T-helper 2 cell (primary cell): Measurements from ENCODE around the gene CD300A.

ENCODE experiments used
- DNase-seq, 5 experiments: peaks; one replicate each; pipeline versions ENCODE4 v3.0.0 to v3.0.0-alpha.2; 2012 to 2022

CD300A gene

DNA sequence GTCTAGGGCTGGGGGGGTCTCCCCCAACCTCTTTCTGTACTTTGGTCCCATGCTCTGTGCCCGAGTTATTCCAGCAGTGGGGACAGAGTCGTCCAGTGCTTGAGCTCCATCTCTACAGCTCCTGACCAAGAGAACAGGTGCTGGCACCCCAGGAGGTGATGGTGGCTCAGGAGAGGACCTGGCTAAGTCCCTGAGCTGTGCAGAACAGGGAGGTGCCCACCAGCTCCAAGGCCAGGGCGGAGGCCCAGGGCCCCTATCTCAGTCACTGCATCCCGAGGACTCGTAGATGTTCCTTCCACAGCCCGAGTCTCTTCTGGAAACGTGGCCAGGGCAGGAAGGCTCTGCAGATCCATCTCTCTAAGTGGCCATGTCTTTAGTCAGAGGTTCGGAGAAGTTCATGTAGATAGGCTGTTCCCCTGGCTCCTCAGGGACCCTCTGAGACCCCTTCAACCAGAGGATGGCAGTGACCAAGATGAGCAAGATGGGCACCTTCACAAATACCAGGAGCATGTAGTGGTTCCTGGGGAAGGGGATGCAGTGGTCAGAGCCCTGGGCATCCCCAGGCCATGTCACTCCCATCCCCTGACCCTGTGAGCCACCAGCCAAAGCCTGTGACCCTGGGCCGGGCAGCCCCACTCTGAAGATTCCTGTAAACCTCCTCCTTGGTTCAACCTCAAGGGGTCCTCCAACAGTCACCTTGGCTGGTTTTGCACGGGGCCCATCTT lies 56.1 kb downstream of the CD300A start:
- DNase-seq: no peak

DNA sequence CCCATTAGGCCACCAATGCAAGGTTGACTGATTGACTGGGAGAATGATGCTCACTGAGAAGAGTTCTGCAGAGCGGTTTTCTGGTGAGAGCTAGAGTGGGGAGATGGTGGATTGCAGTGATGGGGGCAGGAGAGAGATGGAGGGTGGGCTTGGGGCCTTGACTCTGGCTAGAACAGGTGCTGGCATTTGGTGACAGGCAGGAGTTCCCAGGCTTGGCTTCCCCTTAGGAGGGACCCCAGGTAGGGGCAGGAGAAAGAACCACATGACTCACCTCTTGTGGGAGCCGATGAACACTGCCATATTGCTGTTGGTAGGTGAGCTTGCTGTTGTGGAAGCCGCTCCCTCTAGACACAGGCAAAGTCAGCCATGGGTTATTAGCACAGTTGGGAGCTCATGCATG lies 56.9 kb downstream of the CD300A start:
- DNase-seq: no peak

DNA sequence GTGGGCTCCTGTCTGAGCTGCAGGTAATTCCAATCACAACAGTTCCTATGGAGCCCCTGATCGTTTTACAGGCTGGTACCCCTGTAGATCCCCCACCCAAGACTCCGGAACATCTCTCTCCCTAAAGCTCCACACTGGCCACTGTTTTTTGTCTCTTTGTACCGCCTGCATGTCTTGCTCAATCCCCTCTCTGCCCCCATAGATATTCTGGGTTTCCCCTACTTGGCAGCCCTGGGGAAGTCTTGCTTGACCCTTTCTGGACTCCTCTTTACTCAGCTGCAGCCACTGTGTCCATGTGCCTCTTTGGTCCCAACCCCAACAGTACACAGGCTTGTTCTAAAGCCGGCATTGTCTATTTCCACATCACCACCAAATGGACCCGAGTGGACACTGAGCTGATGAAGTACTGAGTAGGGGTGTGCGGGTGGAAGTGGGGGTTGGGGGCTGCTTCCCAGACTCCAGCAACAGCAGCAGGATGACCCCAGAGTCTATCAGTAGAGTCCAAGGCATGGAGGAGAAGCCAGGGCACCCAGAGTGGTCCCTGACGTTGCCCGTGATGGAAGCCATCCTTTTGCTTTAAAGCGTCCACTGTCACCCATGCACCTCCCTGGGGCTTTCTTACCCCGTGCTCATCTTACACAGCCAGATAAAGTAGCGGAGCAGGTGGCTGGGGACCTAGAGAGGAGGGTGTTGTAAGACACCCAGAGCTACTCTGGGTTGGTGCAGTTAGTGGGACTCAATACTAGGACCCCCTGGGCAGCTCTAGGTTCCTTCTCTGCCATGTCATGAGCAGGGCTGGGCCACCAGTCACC lies 58.4 kb downstream of the CD300A start:
- DNase-seq: no peak

DNA sequence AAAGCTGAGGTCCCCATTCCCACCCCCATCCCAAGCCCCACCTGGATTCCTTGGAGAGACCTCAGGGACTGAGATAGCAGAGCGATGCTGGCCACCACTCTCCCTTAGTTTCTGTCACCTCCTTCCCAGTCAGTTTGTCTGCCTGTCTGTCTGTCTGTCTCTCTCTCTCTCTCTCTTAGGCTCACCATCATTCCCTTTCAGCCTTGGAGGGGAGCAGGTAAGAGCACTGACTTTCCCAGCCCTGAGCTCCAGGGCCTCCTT lies 59.0 kb downstream of the CD300A start:
- no peak for DNase-seq

DNA sequence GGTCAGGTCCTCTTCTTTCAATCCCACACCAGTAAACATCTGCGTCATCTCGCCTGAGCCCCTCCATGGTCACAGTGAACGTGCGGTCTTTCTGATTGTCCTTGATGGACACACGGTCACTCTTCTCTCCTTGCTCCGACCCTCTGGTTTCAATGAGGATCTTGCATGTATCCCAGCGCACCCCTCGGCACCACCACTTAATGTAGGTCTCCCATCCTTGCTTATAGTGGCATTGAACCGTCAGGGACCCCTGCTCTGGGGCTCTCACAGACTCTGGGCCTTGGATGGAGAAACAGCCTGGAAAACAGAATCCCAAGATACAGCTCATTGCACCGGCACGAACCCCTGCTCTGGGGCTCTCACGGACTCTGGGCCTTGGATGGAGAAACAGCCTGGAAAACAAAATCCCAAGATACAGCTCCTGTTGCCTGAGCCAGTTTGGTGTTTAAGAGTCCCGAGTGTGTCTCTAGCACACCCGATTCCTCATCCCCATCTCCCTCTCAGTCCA lies 59.4 kb downstream of the CD300A start:
- no peak for DNase-seq

DNA sequence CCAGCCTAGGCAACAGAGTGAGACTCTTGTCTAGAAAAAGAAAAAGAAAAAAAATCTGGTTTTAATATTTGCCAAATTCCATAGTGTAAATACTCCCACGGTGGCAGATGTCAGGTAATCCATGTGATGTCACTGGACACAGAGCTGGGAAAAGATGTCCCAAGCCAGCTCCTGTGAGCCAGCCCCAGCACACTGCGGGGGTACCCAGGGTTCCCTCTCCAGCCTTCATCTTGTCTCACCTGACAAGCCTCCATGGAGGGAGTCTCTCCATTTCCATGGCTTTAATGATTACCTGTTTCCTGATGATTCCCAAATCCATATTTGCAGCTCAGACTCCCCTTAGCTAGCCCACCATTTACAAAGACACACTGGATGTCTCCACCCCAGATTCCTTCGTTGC lies 60.2 kb downstream of the CD300A start:
- no peak for DNase-seq

DNA sequence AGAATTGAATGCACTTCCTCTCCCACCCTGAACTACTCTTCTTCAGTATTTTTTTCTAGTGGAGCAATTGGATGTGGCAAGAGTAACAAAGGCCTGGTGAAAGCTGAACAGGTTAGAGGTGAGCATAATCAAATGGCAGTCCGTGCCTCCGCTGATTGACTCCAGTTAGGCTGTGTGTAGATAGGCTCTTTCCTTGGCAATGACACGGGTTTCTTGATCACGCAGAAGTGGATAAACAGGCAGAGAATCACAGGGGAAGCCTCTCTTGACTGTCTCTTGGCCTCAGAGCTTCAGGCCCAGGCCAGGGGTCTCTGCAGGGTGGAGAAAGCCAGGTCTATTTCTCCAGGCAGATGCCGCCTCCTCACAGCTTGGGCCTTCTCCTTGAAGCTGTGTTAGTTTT lies 60.6 kb downstream of the CD300A start:
- DNase-seq: no peak

DNA sequence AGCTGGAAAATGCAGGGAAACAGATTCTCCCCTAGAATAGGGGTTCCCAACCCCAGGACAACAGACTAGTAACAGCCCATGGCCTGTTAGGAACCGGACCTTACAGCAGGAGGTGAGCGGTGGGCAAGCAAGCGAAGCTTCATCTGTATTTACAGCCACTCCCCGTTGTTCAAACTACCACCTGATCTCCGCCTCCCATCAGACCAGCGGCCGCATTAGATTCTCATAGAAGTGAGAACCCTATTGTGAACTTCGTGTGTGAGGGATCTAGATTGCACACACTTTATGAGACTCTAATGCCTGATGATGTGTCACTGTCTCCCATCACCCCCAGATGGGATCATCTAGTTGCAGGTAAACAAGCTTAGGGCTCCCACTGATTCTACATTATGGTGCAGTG lies 61.3 kb downstream of the CD300A start:
- DNase-seq: no peak

DNA sequence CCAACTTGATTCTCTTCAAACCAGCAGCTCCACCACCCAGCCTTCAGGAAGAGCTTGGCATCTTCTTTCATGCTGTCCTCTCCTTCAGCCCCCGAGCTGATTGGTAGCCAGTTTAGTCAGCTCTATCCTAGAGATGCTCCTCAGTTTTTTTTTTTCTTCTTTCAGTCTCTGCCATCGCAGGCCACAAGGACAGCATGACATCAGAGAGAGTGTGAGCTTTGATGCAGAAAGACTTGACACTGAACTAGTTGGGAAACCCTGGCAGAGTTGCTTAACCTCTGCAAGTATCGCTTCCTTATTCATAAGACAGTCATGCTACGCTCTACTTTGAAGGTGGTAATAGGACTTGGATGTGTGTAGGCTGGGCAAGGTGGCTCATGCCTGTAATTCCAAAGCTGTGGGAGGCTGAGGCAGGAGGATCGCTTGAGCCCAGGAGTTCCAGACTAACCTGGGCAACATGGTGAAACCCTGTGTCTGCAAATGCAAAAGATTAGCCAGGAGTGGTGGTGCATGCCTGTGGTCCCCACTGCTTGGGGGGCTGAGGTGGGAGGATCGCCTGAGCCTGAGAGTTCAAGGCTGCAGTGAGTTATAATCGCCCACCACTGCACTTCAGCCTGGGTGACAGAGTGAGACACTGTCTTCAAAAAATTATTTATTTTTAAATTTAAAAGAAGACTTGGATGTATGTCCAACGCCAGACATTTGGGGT lies 62.2 kb downstream of the CD300A start:
- no peak for DNase-seq

DNA sequence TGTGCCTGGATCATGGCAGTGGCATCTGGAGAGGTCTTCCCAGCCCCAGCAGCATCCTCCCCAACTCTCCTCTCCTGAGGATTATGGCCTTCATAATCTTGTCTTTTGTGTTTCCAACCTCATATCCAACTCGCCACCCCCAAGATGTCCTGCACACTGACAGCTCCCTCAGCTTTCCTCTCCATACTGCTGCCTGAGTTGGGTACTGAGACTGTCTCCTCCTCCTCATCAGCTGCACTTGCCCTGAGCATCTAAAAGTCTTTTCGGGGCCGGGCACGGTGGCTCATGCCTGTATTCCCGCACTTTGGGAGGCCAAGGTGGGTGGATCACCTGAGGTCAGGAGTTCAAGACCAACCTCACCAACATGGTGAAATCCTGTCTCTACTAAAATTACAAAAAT lies 62.8 kb downstream of the CD300A start:
- DNase-seq: no peak

DNA sequence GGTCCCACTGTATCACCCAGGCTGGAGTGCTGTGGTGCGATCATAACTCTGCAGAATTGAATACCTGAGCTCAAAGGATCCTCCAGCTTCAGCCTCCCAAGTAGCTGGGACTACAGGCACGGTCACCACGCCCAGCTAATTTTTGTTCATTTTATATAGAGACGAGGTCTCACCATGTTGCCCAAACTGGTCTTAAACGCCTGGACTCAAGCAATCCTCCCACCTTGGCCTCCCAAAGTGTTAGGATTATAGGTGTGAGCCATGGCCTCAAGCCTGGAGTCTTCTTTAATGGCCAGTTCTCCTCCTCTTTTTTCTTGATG lies 64.4 kb downstream of the CD300A start:
- DNase-seq: no peak

DNA sequence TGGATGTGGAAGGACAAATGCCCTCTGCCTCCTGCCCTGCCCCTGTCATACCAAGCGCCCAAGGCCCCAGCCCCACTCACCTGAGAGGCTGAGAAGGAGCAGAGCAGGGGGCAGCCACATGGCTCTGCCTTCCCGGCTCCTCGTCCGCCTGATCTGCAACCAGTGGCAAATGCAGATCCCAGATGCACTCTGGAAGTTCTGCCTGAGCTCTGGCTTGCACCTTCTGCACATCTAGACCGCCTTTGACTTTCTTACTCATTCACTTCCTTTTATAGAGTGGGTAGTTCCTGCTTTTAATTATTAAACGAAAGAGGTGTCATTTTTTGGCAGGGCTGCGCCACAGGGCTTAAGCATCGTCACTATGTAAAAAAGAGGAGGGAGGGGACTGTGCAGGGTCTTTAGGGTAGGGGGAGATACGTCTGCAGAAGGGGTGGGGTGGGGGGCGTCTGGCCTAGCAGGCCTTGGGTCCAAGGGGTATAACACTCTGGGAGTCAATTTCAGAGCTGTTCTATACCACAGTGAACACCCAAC lies 64.9 kb downstream of the CD300A start, which contains the start of gene CD300LB:
TSS of gene CD300LB (minus strand) at position 245 of the 531 bp plus-strand sequence. CDS start at position 120, 125 bp downstream.
- DNase-seq: no peak

DNA sequence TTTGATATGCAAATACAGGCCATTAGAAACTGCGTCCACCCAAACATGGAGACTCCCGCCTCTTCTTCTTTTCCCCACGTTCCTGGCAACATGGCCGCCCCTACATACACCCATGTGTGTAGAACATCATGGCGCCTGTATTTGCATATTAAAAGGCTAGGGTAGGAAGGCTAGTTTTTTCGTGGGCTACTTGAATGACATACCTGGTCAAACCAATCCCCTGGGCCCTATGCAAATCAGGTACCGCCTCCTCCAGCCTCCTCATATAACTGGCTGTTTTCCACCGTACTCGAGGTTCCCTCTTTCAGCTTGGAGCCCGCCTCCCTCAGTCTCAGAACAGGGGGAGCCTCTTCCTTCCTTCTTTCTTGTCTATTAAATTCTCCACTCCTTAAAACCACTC lies 65.7 kb downstream of the CD300A start:
- no peak for DNase-seq
